ENCODE results near the gene WWOX.
A peak's percentile ranks its signal among the peaks of the same experiment; 100 is the strongest.

WWOX gene

DNA sequence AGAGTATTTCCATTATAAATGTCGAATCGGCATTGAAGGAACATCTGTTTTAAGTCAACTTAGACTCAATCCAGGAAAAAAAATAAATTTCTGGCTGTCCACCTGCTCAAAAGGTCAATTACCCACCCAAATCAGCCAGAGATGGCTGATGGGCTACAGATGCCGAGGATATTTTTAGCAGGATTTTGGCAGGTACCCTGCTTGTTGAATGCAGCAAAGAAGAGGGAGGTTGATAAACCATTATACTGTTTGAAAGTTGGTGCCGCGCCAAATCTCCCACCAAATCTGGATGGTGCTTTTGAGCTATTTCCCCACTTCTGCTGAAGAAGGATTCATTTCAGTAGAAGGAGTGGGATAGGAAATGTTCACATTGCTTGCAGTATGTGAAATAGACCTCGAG, 963.4 kb downstream of the WWOX start:
- no peak for DNase-seq (ENCODE audit: low read depth in 2 of 2)

DNA sequence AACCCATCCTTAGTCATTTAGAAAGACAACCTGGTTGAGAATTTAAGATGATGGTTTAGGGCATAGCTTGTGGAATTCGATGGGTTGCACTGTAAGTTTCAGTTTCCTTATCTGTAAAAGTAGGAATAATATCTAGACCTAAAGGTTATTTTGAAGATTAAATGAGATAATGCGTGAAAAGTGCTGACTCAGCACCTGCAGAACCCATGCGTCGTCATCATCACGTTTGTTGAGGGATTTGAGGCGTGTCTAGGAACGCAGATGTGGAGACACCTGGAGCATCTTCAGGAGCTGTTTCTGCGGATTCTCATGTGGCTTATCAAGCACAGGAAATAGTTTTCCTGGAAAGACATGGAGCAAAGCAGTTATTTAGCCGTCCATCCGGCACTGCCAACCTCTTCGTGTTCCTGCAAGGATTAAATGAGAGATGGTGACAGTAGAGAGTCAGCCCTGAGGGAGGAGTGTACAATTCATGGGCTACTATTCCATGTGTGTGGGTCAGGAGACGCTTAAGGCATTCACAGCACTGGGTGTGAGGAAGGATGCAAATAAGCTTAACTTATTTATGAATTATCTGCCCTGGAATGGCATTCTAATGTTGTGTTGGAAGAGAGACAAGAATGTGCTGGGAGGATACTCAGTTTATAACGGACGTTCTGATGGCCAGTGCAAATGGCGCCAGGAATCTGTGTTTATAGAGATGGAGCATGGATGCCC, 965.0 kb downstream of the WWOX start:
- DNase-seq (ENCODE audit: low read depth in 2 of 2): no peak

DNA sequence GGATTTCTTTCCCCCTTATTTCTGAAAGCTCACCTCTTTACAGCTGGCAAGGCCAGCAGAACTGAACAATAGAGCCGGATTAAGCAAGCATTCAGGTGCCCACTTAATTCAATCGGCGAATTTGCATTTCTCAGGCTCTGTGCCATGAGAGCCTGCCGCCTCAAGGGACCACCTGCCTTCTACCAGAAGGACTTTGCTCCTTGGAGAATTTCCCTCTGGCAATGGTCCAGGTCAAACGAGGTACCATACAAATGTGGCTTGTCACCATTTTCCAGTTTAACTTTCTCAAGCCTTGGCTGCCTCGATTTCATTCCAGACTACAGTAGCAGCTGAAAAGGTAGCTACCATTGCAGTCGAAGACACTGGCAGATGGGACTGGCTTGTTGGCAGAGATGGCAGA, 967.1 kb downstream of the WWOX start:
- DNase-seq (ENCODE audit: low read depth in 2 of 2): no peak

DNA sequence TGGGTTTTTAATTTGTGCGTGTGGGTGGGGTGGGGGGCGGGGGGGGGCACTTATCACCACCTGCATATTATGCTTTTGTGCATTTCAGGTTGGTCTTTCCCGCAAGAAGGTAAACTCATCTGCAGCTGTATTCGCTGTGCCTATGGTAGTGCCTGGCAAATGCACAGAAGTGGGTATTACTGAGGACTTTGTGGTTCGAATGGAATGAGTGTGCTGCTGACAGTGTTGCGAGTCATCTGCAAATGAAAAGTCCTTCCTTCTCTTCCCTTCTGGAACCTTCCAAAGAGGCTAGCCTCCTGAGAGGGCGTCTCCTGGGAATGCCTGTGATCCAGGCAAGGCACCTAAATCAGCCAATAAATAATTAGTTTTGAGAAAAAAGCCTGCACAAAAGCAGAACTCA, 968.1 kb downstream of the WWOX start:
- no peak for DNase-seq (ENCODE audit: low read depth in 2 of 2)

DNA sequence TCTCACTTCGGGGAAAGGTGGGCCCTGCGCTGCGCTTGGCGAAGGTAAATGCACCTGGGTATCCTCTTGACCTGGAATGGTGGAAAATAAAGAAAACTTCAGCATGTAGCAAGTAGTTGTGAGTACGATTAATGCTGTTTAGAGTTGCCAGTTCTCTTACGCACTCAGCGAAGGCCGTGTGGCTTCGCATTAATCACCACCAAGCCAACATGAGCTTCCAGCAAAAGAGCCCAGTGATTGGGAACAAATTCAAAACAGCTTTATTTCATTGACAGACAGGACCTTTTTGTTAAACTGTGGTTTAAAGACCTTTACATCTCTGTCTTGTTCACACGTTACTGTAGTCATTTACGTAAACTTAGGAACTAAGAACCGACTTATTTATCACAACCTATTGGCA, 969.7 kb downstream of the WWOX start:
- DNase-seq (ENCODE audit: low read depth in 2 of 2): no peak

DNA sequence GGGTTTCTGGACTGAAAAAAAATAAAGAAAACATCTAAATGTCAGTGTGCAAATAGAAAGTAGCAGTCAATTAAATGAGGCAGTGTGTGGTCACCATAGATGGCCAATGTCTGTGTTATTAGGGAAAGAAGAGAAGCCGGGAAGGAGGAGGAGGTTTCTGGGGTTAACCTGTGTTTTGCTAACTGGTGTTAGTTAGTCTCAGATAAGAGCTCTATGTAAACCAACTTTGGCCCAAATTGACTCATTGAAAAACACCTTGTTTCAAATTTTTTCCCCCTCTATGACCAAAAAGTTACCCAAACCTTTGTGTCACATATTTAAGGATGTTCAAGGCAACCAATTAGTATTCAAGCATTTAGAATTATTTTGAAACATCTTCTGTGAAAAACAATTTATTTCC, 970.2 kb downstream of the WWOX start:
- no peak for DNase-seq (ENCODE audit: low read depth in 2 of 2)

DNA sequence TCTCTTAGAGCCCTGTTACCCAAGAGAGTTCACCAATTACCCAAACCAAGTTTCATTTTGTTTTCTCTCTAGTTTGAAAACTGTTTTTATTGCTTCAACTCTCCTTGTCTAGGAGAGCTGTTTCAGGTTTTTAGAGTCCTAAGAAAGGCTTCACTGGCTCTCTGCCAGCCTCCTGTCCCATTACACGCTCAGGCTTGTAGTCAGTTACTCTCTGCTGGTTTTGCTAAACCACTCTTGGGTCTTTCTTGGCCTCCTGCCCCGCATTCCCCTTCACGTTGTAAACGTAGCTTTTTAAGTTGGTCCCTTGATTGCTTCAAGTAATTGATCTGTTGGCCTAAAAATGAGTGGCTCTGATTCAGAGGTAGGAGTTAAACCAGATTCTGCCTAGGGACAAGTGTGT, 972.0 kb downstream of the WWOX start:
- no peak for DNase-seq (ENCODE audit: low read depth in 2 of 2)

DNA sequence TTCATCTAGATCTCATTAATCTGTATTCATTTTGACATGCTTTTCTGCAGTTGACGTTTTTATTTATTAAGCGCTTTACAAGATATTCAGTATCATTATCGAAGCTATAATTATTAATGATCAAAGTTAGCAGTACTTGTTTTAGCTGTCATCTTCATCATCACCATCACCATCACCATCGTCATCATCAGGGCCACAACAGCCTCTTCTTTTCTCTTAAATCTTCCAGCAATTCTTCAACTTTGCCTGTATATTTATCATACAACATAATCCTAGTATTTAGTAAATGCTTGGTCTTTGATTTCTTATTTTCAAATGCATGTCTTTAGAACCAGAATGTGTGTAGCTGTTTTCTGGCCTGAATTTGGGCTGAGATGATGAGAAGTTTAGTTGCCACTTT, 973.1 kb downstream of the WWOX start:
- DNase-seq (ENCODE audit: low read depth in 2 of 2): no peak

DNA sequence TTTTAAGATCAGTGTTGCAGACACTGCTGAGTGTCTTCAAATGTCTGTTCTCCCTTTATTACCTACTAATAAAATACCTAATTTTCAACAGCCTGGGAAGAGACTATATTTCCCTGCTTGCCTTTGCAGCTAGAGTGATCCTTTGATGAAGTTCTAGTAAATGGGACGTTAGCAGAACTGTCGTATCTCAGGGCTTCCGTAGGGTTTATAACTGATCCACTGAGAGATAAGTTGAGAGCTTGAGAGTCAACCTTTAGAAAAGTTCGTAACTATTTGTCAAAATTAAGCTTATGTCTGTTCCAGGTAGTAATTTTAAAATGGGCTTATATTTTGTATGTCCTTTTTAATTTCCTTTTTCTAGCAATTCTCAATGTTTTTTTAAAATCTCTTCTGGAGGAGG, 974.1 kb downstream of the WWOX start:
- DNase-seq (ENCODE audit: low read depth in 2 of 2): no peak

DNA sequence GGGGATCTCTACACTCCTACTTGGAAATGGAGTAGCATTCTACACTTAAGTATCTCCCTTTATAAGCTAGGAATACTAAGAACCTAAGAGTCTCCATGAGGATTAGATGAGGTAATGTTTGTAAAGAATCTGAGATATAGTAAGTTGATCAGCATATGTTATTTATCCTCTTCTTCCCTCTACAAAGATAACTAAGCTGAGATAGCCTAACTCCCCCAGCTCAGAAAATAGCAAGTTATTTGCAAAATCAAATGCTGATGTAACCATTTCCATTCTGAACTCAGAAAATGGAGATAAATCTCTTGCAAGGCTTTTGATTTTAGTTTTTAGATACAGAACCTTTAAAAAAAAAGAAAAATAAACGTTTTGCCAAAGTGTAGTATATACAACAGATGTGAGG, 975.1 kb downstream of the WWOX start:
- no peak for DNase-seq (ENCODE audit: low read depth in 2 of 2)

DNA sequence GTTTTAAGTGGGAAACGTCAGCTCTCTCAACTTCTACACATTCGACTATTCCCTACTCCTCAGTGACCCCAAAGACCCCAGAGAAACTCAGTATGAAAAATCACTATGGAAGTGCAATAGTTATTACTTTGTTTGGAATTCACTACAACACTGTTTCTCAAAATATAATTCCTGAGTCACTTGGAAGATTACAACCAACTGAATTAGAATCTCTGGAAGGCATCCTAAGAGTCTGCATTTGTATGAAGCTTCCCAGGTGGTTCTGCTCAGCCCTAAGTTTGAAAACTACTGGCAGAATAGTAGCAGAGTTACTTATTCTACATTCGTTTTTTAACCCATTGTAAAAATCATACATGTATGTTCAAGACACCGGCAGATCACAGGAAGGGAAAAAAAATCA, 975.5 kb downstream of the WWOX start:
- no peak for DNase-seq (ENCODE audit: low read depth in 2 of 2)

DNA sequence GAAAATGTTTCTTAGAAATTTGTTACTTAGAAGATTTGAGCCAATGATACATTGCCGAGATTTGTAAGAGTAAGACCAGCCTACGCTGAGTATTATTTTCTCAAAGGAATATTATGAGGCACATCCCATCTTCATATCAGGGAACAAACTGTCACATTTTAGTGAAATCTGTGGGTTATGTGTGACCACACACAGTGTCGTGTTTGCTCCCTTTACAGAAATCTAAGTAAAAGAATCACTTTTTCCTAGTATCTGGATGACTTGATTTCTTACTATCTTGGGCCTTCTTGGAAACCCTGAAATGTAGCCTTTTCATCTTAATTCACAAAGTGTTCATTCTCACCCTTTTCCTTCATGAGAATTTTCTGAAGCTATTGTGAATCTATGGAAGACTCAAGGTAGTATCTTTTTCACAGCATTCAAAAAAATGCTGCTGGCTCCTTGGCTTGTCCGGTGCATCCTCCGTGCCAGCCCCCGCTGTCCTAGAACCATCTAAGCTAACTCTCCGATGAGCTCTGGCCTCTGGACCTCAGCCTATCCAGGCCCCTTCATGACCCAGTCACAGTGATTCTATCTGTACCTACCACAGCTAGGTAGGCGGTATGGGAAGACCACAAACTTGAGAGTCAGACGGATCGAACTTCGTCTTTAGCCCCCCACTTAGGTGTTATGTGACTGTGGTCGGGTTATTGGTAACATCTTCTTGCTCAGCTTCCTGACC, 976.8 kb downstream of the WWOX start:
- DNase-seq (ENCODE audit: low read depth in 2 of 2): no peak

DNA sequence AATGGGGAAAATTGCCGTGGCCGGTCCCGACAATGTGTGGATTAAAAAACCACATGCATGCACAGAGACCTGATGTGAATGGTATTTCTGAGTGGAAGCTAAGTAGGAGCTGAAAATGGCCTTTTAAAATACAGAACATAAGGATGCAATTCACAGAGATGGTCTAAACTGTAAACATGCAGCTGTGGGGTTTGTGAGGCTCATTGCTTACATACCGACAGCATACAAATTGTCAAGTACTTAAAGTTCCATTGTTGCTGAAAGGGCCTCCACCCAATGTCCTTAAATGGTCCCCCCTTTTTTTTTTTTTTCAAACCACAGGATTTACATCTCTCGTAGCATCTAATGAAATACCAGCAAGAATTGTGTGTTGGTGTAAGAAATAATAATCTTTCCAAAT, 977.9 kb downstream of the WWOX start:
- DNase-seq (ENCODE audit: low read depth in 2 of 2): no peak

DNA sequence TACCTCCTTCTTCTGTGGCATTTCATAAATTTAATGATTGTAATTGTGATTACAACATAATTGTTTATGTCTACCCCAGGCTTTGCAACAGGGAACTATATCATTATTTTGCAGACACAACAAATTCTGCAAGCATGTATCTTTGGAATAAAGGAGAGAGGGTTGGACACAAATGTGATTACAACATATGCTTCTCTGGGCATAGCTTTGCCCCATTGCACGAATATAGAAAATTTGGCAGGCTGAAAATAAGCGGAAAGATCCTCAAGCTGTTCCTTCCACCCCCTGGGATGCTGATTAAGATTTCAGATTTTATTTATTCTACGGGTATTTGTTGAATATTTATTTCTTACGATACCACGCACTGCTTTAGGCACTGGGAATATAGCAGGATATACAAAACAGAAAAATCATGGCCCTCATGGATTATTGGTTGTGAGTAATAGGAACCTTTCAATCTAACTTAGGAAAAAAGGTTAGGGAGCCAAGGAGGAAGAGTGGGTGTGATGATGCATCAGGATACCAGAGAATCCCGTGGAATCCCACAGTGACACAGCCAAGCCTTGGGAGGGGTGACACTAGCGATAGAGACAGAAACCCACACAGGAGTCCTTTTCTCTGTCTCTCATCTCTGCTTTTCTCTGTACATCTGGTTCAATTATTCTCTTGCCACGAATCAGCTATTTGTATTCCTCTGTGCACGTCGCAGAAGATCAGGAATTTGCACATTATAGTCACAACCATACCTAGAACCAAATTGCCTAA, 980.4 kb downstream of the WWOX start:
- no peak for DNase-seq (ENCODE audit: low read depth in 2 of 2)

DNA sequence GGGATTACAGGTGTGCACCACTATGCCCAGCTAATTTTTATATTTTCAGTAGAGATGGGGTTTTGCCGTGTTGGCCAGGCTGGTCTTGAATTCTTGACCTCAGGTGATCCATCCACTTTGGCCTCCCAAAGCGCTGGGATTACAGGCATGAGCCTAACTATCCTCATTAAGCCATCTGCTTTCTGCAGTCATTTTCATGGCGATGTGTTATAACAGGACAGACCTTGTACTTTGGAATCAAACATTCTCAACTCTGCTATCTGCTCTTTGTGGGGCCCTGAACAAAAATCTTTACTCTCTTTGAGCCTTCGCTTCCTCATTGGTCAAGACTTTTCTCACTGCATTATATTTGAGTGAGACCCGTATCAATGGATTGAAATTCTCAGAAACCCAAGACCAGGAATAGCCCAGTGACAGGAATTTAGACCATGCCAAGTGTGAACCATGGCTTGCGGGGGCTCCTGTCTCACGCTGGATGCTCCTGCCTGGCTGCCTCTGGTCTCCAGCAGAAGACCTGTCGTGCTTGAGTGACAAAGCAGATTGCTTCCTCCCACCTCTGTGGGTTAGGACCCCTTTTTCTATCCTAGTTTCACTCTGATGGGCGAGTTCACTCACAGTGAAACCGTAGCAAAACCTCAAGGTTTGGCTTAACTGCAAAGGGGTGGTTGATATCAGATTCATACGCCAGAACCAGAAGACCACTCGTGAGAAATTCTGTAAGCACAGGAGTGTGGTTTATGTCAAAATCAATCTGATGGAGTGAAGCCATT, 982.0 kb downstream of the WWOX start:
- DNase-seq (ENCODE audit: low read depth in 2 of 2): no peak

DNA sequence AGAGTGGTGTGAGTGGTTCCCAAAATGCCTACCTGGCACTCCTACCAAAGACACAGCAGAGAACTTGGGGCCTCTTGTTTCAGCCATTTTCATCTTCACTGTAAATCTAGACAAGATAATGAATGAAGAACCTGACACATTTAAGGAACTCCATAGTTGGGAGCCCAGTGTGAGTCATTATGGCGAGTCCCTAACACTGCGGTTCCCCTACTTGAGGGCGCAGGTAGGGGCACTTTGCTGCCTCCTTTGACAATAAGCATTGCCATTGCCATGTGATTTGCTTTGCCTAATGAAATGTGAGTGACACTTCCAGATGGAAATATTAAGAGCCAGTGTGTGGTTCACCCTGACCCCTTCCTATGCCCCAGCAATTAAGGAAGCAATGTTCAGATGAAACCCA, 983.5 kb downstream of the WWOX start:
- DNase-seq (ENCODE audit: low read depth in 2 of 2): no peak

DNA sequence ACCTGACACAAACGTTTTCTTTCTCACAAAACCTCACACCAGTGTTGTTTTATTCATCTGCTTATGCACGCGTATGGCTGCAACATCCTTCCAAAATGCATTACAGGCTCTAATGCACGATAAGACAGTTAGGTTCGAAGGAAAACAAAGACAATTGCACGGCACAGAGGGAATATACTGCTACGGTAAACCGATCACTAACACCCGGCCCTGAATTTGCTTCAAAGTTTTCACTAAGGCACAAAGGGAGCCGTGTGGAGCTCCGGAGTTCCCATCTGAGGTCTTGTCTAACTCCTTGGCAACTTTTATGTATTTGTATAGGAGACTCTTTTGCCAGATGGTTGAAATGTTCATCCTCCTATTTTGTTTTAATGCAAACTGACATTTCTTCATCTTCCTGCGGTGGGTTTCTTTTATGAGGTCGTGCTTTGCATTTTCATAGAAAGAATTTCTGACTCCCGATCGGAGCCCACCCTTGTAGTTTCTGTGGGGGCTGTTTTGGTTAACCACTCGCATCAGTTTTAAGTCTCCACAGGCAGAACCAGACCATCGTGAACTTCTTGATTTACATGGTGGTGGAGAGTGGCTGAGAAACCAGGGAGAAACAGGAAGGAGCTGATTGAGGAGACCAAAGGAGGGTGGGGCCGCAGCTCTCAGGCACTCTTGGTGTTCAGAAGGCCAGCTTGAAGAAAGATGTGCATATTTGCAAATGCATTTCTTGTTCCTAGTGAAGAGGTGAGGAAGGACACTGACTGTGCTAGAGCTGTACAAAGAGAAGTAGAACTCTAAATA, 984.2 kb downstream of the WWOX start:
- DNase-seq (ENCODE audit: low read depth in 2 of 2): no peak

DNA sequence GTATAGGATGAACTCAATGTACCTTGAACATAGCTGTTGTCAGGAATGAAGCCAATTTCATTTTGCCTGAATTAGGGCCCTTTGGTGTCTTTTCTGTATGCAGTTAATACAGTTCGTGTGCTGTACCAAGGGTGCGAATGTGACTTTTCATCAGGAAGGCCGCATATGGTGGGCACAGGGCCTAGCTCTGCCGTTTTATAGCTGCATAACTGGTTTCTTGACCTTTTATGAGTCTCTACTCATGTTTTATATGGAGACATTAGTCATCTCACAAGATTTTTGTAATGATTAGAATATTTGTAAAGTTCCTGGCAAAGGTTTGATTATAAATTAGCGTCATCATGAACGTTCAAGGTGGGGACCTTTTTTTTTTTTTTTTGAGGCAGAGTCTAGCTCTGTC, 989.5 kb downstream of the WWOX start:
- DNase-seq (ENCODE audit: low read depth in 2 of 2): no peak

DNA sequence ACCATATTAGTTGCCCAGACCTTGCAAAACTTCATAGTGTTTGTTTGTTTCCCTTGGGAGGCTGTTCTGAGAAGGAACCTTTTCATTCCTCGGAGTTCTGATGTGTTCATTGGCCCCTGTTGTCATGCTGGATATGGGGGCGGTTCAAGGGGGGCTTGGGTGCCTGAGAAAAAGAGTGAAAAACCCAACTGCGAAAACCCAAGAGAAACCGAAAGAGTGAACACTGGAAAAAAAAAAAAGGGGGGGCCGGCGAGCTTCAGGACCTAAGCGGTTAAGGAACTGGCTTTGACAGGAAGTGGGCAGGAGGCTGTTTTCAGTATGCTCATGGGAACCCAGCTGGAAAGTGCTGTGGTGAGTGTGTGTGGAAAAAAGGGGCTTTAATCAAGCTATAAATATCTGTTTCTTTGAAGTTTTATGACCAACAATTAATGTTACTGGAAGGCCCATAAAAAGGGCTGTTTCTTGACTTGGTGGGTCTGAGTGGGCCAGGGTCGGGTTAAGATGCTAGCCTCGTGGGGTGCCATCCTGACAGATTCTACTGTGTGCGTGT, 990.4 kb downstream of the WWOX start:
- peak; percentile 29 to 50 for DNase-seq (ENCODE audit: low read depth in 2 of 2)

DNA sequence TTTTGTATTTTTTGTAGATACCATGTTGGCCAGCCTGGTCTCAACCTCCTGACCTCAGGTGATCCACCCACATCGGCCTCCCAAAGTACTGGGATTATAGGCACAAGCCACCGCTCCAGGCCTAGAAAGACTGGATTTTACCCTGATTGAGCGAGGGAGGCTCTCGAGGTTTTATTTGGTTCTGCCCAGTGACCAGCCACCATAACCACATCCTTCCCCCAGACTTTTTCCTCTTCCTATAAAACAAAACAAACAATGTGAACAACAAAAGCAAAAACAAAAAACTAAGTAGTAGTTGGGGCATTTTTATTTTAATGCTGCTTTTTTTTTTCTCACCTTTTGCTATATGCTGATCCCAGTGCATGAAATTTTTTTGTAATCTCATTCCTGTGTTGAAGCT, 991.5 kb downstream of the WWOX start:
- DNase-seq (ENCODE audit: low read depth in 2 of 2): no peak

DNA sequence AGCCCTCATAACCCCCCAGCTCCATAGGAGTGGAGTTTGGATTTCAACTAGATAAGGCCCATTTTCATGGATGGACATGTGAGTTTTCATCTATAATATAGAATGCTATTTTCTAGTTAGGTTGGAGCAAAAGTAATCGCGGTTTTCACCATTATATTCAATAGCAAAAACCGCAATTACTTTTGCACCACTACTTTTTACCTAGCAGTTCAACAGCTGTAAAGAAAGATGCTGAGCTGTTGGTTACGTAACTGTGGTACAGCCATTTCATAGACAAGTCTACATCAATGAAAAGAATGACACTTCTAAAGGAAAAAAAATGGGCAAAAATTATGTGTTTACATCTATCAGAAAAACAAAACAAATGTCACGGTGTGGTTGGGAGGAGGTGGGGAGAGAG, 993.4 kb downstream of the WWOX start:
- no peak for DNase-seq (ENCODE audit: low read depth in 2 of 2)
